Body of pancreas (tissue), 4 donors: ENCODE results near the gene UPF3A. TPM values are rescaled to one million over a fixed set of nuclear protein-coding genes. Genes with fewer than 3 reads are reported as not detected.
A peak's percentile ranks its signal among the peaks of the same experiment; 100 is the strongest.

ENCODE experiments used
- ATAC-seq: fragments of 150-250 bp; one replicate; pipeline ENCODE4 v1.9.1; 2016
- DNase-seq, 4 donors: peaks; one replicate each; pipeline ENCODE4 v3.0.0-alpha.2; 2019
- H3K27ac ChIP-seq, 4 donors: fragments of 200-600 bp; sonication (generic); 1 replicate in 3 of 4; 2 replicates in 1 of 4; pipeline versions ENCODE4 v1.5.1 to v1.6.1; 2016 to 2019; ENCODE audit warnings: mild to moderate bottlenecking in 1 of 4, mixed read lengths in 1 of 4, moderate library complexity in 1 of 4
- H3K27me3 ChIP-seq, 2 donors: fragments of 200-600 bp; sonication (generic); one replicate each; pipeline ENCODE4 v1.6.0; 2016; ENCODE audit warnings: mild to moderate bottlenecking in 1 of 2
- H3K36me3 ChIP-seq, 2 donors: fragments of 200-600 bp; sonication (generic); replicated peaks in 1 of 2; 2 replicates each; pipeline ENCODE4 v1.5.1; 2016; ENCODE audit warnings: low read depth in 2 of 2; ENCODE audit not compliant: insufficient read depth in 1 of 2
- H3K4me1 ChIP-seq: fragments of 200-600 bp; sonication (generic); one replicate; pipeline ENCODE4 v1.6.0; 2016
- H3K4me3 ChIP-seq, 2 donors: fragments of 200-600 bp; sonication (generic); 1 replicate in 1 of 2; 2 replicates in 1 of 2; pipeline ENCODE4 v1.5.1; 2016 to 2019
- H3K9me3 ChIP-seq, 3 donors: fragments of 200-600 bp; sonication (generic); 1 replicate in 2 of 3; 2 replicates in 1 of 3; pipeline ENCODE4 v1.5.1; 2016
- CTCF ChIP-seq, 7 experiments: fragments of 450-650 bp in 4 of 7; fragments of 200-600 bp in 3 of 7; sonication (generic) in 3 of 7; IDR thresholded peaks; one replicate each; pipeline ENCODE4 v1.5.1; 2016 to 2019; ENCODE audit warnings: antibody characterized with exemption in 7 of 7
- POLR2A ChIP-seq, 3 donors: fragments of 450-650 bp; IDR thresholded peaks; one replicate each; pipeline ENCODE4 v1.6.1; 2016; ENCODE audit warnings: antibody characterized with exemption in 3 of 3, mild to moderate bottlenecking in 2 of 3
- whole genome bisulfite sequencing, 2 donors: methylation state at CpG; one replicate each; pipeline ENCODE4 v1.1.5; 2017; 5-methylcytosine and 5-hydroxymethylcytosine counted together
- intact Hi-C: fragments of 100-400 bp; cut with DNase I; formaldehyde crosslinking; loops from one replicate; pipeline ENCODE4 v1.15.1; 2023
- total RNA-seq, 2 donors: library from RNA; depleted of rRNA; stranded (reverse); fragments of >200 nt; gene quantifications; one replicate each; pipeline ENCODE4 v1.1.0, GENCODE V29; 2016

UPF3A gene
- total RNA-seq, 2 donors from 2014 or later: 33.9 to 35.8 TPM

- Histone ChIP-seq H3K9me3 (no peaks in the 10 kb centered on the region), H3K4me3 (no peak overlapping the region), H3K27ac (no peak overlapping the region), H3K4me1 (peaks cover 19% of the 10 kb centered on the region), H3K27me3 (no peaks in the 10 kb centered on the region), H3K36me3 (peaks cover 0 to 16% of the 10 kb centered on the region in 2 donors)
- intact Hi-C loops: no loop called here
- no peak for DNase-seq
- no peak for TF ChIP-seq POLR2A (IDR thresholded peaks at IDR 0.05)
- no peak for TF ChIP-seq CTCF (IDR thresholded peaks at IDR 0.05)
- no peak for ATAC-seq
- 93 to 95% methylated on average over 12 of the region's 12 CpGs for WGBS, 2 donors
These were observed 18.4 kb downstream of the UPF3A start for GRCh38 chr13:114299604-114300305.

- ATAC-seq (peak; percentile 42), DNase-seq (peak in 2 of 4 donors; percentile 18 to 62)
- Histone ChIP-seq H3K27me3 (no peaks in the 10 kb centered on the region), H3K4me3 (no peak overlapping the region), H3K4me1 (peaks cover 19% of the 10 kb centered on the region), H3K36me3 (peaks cover 0 to 17% of the 10 kb centered on the region in 2 donors), H3K9me3 (no peaks in the 10 kb centered on the region), H3K27ac (peak overlapping the region; percentile 11 to 79 (median 50))
- TF ChIP-seq CTCF (IDR thresholded peaks at IDR 0.05) (peak in 1 of 7 experiments; percentile 22), POLR2A (IDR thresholded peaks at IDR 0.05) (no peak)
- intact Hi-C loops: no loop called here
- 57 to 77% methylated on average over 7 to 11 of the region's 11 CpGs for whole genome bisulfite sequencing, 2 donors
These were observed 22.4 kb downstream of the UPF3A start for GRCh38 chr13:114303700-114304327.

GRCh38 chr13:114304346-114305034 is 23.1 kb downstream of the UPF3A start:
- intact Hi-C loops: no loop called here

GRCh38 chr13:114309086-114309485 is 27.7 kb downstream of the UPF3A start:
- Histone ChIP-seq H3K4me1 (peaks cover 15% of the 10 kb centered on the region), H3K27me3 (no peaks in the 10 kb centered on the region), H3K27ac (no peak overlapping the region), H3K9me3 (no peaks in the 10 kb centered on the region), H3K4me3 (no peak overlapping the region), H3K36me3 (peaks cover 0 to 2% of the 10 kb centered on the region in 2 donors)
- intact Hi-C loops: no loop called here
- DNase-seq: no peak
- TF ChIP-seq CTCF (IDR thresholded peaks at IDR 0.05) (no peak), POLR2A (IDR thresholded peaks at IDR 0.05) (no peak)
- no peak for ATAC-seq
- WGBS, 2 donors: 93 to 95% methylated on average over 2 of the region's 2 CpGs

More at GRCh38 chr13:114304346-114305034, 23.1 kb downstream of the UPF3A start:
- H3K27me3 ChIP-seq: no peaks in the 10 kb centered on the region
- DNase-seq (peak; percentile 27 to 65 (median 42)), ATAC-seq (peak; percentile 85)
- peaks cover 19% of the 10 kb centered on the region for H3K4me1 ChIP-seq
- no peak for TF ChIP-seq POLR2A (IDR thresholded peaks at IDR 0.05)
- 53 to 60% methylated on average over 13 of the region's 13 CpGs for WGBS, 2 donors
- peaks cover 0 to 14% of the 10 kb centered on the region in 2 donors for H3K36me3 ChIP-seq
- no peaks in the 10 kb centered on the region for H3K9me3 ChIP-seq
- H3K27ac ChIP-seq: peak overlapping the region; percentile 11 to 79 (median 50)
- no peak overlapping the region for H3K4me3 ChIP-seq

GRCh38 chr13:114309806-114310410 is 28.5 kb downstream of the UPF3A start:
- no peaks in the 10 kb centered on the region for H3K27me3 ChIP-seq
- DNase-seq: no peak
- intact Hi-C loops: no loop called here
- ATAC-seq: no peak
- peaks cover 10% of the 10 kb centered on the region for H3K4me1 ChIP-seq
- no peak for TF ChIP-seq CTCF (IDR thresholded peaks at IDR 0.05)
- no peak for TF ChIP-seq POLR2A (IDR thresholded peaks at IDR 0.05)
- H3K9me3 ChIP-seq: no peaks in the 10 kb centered on the region
- no peak overlapping the region for H3K27ac ChIP-seq
- peaks cover 0 to 2% of the 10 kb centered on the region in 2 donors for H3K36me3 ChIP-seq
- no peak overlapping the region for H3K4me3 ChIP-seq
- WGBS, 2 donors: 75 to 78% methylated on average over 5 to 6 of the region's 6 CpGs
